Activated B cell treated with CpG ODN at 0.5 μM for 24 hours (primary cell): ENCODE data around the gene GABRB3. TPM values are rescaled to one million over a fixed set of nuclear protein-coding genes. Genes with fewer than 3 reads are reported as not detected.

ENCODE experiments used
- ATAC-seq: fragments of 200-7000 bp; cut with Tn5 transposase; one replicate; pipeline ENCODE4 v1.10.0; 2021; ENCODE audit warnings: low read depth, mild to moderate bottlenecking, moderate library complexity
- CTCF ChIA-PET: fragments of 350-600 bp; sonication (Branson Sonifier 250); formaldehyde crosslinking; loops from one replicate; lab custom pipeline; 2021; ENCODE audit warnings: antibody characterized with exemption; lab: Charles Lee
- POLR2A ChIA-PET: fragments of 350-600 bp; sonication (Branson Sonifier 250); formaldehyde crosslinking; loops from one replicate; lab custom pipeline; 2021; ENCODE audit warnings: antibody characterized with exemption; lab: Charles Lee
- DNase-seq: peaks from one replicate; pipeline ENCODE4 v3.0.0; 2022
- H3K27ac Mint-ChIP-seq: one replicate; pipeline ENCODE4 v1.8.0; 2020; ENCODE audit warnings: mixed read lengths
- H3K27me3 Mint-ChIP-seq: one replicate; pipeline ENCODE4 v1.8.0; 2021; ENCODE audit warnings: mixed read lengths
- H3K36me3 Mint-ChIP-seq: one replicate; pipeline ENCODE4 v1.8.0; 2021; ENCODE audit warnings: low read depth, mixed read lengths
- H3K4me1 Mint-ChIP-seq: one replicate; pipeline ENCODE4 v1.8.0; 2021; ENCODE audit warnings: mixed read lengths
- H3K4me3 Mint-ChIP-seq: one replicate; pipeline ENCODE4 v1.8.0; 2020; ENCODE audit warnings: mild to moderate bottlenecking, mixed read lengths
- H3K9me3 Mint-ChIP-seq: one replicate; pipeline ENCODE4 v1.8.0; 2020; ENCODE audit warnings: mixed read lengths
- intact Hi-C: fragments of 100-400 bp; cut with micrococcal nuclease; formaldehyde crosslinking; loops from one replicate; pipeline ENCODE4 v1.15.1; 2024
- total RNA-seq: library from RNA; stranded (reverse); gene quantifications from 2 replicates; pipeline ENCODE4 v1.2.3, GENCODE V29; 2022
- TF ChIP-seq, protein P1 (sequence below): fragments of 200-600 bp; IDR thresholded peaks from one replicate; pipeline ENCODE4 v1.8.0; 2022; ENCODE audit warnings: antibody characterized with exemption, mild to moderate bottlenecking

GABRB3 gene
- total RNA-seq, 1 donor from 2014 or later: not detected

DNA sequence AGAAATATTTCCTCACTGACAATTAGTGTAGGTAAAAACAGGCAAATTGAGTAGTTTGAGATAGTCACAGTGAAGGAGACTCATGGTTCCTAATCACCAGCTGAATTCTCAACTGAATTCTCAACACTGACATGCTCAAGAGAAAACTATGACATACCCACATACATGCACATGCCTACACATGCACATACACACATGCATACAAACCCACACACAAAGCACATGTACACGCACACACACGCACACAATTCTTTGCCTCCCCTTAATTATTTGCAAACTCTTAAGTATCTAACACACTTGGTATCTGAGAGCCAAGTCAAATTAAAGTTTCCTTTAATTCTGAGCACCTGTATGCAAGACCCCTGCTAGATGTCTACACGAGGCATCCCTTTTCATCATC, 111.8 kb downstream of the GABRB3 start:
- no peak overlapping the region for H3K4me3 Mint-ChIP-seq

DNA sequence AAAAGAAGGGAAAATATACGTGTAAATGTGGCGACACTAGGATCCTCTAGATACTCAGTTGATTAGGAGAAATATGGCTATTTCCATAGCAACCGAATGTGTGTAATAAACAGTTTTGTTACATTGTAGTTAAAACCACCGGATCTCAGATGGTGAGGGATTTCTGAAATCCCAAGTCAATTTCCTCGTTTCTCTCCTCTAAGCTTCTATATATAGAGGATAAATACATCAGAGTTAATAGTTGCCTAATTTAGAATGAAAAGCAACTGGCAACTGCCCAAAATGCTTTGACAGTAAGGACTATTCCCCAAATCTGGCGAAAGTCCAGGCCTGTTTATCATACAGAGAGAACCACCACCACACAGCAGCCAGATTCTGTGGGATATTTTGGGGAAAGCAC, 112.6 kb downstream of the GABRB3 start:
- CTCF ChIA-PET: no interaction called here
- POLR2A ChIA-PET: no interaction called here
- H3K4me3 Mint-ChIP-seq: no peak overlapping the region
- peaks cover 4% of the 10 kb centered on the region for H3K9me3 Mint-ChIP-seq
- no peaks in the 10 kb centered on the region for H3K27me3 Mint-ChIP-seq
- no peak for ATAC-seq
- no peaks in the 10 kb centered on the region for H3K4me1 Mint-ChIP-seq
- DNase-seq: no peak
- TF ChIP-seq, protein P1, sequence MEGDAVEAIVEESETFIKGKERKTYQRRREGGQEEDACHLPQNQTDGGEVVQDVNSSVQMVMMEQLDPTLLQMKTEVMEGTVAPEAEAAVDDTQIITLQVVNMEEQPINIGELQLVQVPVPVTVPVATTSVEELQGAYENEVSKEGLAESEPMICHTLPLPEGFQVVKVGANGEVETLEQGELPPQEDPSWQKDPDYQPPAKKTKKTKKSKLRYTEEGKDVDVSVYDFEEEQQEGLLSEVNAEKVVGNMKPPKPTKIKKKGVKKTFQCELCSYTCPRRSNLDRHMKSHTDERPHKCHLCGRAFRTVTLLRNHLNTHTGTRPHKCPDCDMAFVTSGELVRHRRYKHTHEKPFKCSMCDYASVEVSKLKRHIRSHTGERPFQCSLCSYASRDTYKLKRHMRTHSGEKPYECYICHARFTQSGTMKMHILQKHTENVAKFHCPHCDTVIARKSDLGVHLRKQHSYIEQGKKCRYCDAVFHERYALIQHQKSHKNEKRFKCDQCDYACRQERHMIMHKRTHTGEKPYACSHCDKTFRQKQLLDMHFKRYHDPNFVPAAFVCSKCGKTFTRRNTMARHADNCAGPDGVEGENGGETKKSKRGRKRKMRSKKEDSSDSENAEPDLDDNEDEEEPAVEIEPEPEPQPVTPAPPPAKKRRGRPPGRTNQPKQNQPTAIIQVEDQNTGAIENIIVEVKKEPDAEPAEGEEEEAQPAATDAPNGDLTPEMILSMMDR: no peak
- intact Hi-C loops: no loop called here
- H3K27ac Mint-ChIP-seq: no peak overlapping the region
- H3K36me3 Mint-ChIP-seq: no peaks in the 10 kb centered on the region

More for the DNA sequence above, 111.8 kb downstream of the GABRB3 start:
- TF ChIP-seq, protein P1: no peak
- no peak for ATAC-seq
- Mint-ChIP-seq H3K36me3 (no peaks in the 10 kb centered on the region), H3K27ac (no peak overlapping the region), H3K9me3 (peaks cover 4% of the 10 kb centered on the region), H3K4me1 (no peaks in the 10 kb centered on the region), H3K27me3 (no peaks in the 10 kb centered on the region)
- intact Hi-C loops: no loop called here
- no peak for DNase-seq
- ChIA-PET POLR2A (no interaction called here), CTCF (no interaction called here)

DNA sequence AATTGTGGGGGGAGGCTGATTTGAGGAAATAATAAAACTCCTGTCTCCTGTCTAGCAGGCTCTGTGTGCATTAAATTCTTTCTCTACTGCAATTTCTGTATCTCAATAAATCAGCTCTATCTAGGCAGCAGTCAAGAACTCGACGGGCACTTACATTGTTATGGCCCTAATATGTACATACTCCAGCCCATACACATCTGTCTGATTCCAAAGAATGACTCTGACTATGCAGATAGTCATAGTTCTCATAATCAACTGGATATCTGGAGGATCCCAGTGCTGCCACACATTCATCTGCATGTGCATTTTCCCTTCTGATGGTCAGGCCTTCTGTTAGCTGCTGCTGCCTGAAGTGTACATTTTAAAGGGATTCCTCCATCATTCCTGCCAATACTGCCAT, 114.6 kb downstream of the GABRB3 start:
- intact Hi-C loops: no loop called here
- TF ChIP-seq, protein P1: no peak
- Mint-ChIP-seq H3K4me1 (no peaks in the 10 kb centered on the region), H3K4me3 (no peak overlapping the region), H3K27me3 (no peaks in the 10 kb centered on the region), H3K36me3 (no peaks in the 10 kb centered on the region), H3K9me3 (peaks cover 7% of the 10 kb centered on the region), H3K27ac (no peak overlapping the region)
- no peak for DNase-seq
- ChIA-PET CTCF (no interaction called here), POLR2A (no interaction called here)
- ATAC-seq: no peak

DNA sequence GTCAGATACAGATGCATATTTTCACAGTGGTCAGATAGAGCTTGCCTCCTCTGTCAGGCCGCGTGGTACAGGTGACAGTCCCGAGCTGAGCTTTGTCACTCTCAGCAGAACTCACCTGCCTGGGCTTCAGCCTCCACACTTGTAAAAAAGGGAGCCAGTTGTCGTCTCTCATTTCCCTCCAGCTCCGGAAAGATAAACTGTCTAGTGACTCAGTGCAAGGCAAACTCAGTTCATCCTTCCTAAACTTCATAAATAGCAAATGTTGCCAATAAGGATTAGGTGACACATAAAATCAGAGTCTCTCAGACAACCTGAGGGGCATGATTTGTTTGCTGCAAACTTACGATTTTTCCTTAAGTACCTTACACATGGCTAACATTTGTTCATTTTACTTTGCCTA, 116.8 kb downstream of the GABRB3 start:
- TF ChIP-seq, protein P1: no peak
- DNase-seq: no peak
- Mint-ChIP-seq H3K27me3 (no peaks in the 10 kb centered on the region), H3K36me3 (no peaks in the 10 kb centered on the region), H3K9me3 (peaks cover 5% of the 10 kb centered on the region), H3K27ac (no peak overlapping the region), H3K4me3 (no peak overlapping the region), H3K4me1 (no peaks in the 10 kb centered on the region)
- ATAC-seq: no peak
- ChIA-PET CTCF (no interaction called here), POLR2A (no interaction called here)
- intact Hi-C loops: no loop called here

DNA sequence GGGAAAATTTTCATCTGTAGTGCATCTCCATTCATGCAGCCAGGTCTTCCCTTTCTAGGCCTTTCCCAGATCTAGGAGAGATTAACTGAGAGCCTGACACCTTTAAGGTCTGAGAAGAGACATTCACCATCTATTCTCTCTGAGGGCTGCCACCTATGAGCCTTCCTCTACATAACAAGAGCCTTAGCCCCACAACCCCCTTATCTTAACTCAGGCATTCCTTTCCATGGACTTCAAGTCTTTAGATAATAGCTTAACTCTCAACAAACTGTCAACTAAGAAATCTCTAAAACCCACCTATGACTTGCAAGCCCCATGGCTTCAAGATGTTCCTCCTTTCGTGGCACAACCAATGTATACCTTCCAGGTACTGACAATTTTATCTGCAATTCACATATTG, 121.0 kb downstream of the GABRB3 start:
- no peaks in the 10 kb centered on the region for H3K36me3 Mint-ChIP-seq
- ATAC-seq (no peak), DNase-seq (no peak)
- no peak overlapping the region for H3K27ac Mint-ChIP-seq
- intact Hi-C loops: no loop called here
- no peaks in the 10 kb centered on the region for H3K4me1 Mint-ChIP-seq
- H3K9me3 Mint-ChIP-seq: peaks cover 18% of the 10 kb centered on the region
- H3K27me3 Mint-ChIP-seq: no peaks in the 10 kb centered on the region
- TF ChIP-seq, protein P1: no peak
- no peak overlapping the region for H3K4me3 Mint-ChIP-seq
- POLR2A ChIA-PET: no interaction called here
- CTCF ChIA-PET: no interaction called here
